Neural progenitor cell (in vitro differentiated cells): ENCODE data around the gene ISL2. TPM values are rescaled to one million over a fixed set of nuclear protein-coding genes. Genes with fewer than 3 reads are reported as not detected.

Source experiments
- DNase-seq: peaks from one replicate; pipeline ENCODE4 v3.0.0-alpha.2; 2016; ENCODE audit warnings: low spot score
- H2AFZ ChIP-seq: fragments of 200-600 bp; sonication (generic); replicated peaks from 2 replicates; pipeline ENCODE4 v1.6.1; 2016; ENCODE audit warnings: antibody characterized with exemption
- H3F3A ChIP-seq: fragments of 200-600 bp; sonication (generic); 2 replicates; pipeline ENCODE4 v1.6.1; 2016; ENCODE audit warnings: antibody characterized with exemption, low read depth
- H3K27ac ChIP-seq: fragments of 200-600 bp; sonication (generic); 2 replicates; pipeline ENCODE4 v1.5.1; 2016; ENCODE audit warnings: mild to moderate bottlenecking
- H3K27me3 ChIP-seq: fragments of 200-600 bp; sonication (generic); 2 replicates; pipeline ENCODE4 v1.6.1; 2016; ENCODE audit warnings: mild to moderate bottlenecking, moderate library complexity
- H3K36me3 ChIP-seq: fragments of 200-600 bp; sonication (generic); 2 replicates; pipeline ENCODE4 v1.5.1; 2016
- H3K4me1 ChIP-seq: fragments of 200-600 bp; sonication (generic); 2 replicates; pipeline ENCODE4 v1.6.1; 2016; ENCODE audit warnings: mixed run types
- H3K4me2 ChIP-seq: fragments of 200-600 bp; sonication (generic); 2 replicates; pipeline ENCODE4 v1.6.1; 2016
- H3K4me3 ChIP-seq: fragments of 200-600 bp; sonication (generic); 2 replicates; pipeline ENCODE4 v1.5.1; 2016
- H3K79me2 ChIP-seq: fragments of 200-600 bp; sonication (generic); 2 replicates; pipeline ENCODE4 v1.6.1; 2016; ENCODE audit warnings: low read depth
- H3K9ac ChIP-seq: fragments of 200-600 bp; sonication (generic); 2 replicates; pipeline ENCODE4 v1.6.1; 2016
- H3K9me3 ChIP-seq: fragments of 200-600 bp; sonication (generic); 2 replicates; pipeline ENCODE4 v1.5.1; 2016; ENCODE audit warnings: low read depth
- H4K20me1 ChIP-seq: fragments of 200-600 bp; sonication (generic); 2 replicates; pipeline ENCODE4 v1.6.1; 2016; ENCODE audit warnings: low read depth
- H3K27ac Mint-ChIP-seq: 3 replicates; pipeline ENCODE4 v1.8.0; 2021; ENCODE audit warnings: mixed read lengths
- H3K27me3 Mint-ChIP-seq: 2 replicates; pipeline ENCODE4 v1.8.0; 2022; ENCODE audit warnings: low read depth, mild to moderate bottlenecking, inconsistent platforms, moderate library complexity, mixed read lengths; ENCODE audit not compliant: insufficient read depth
- H3K36me3 Mint-ChIP-seq: 3 replicates; pipeline ENCODE4 v1.8.0; 2021; ENCODE audit warnings: mixed read lengths
- H3K4me1 Mint-ChIP-seq: 3 replicates; pipeline ENCODE4 v1.8.0; 2021; ENCODE audit warnings: mixed read lengths
- H3K4me3 Mint-ChIP-seq: 3 replicates; pipeline ENCODE4 v1.8.0; 2021; ENCODE audit warnings: mild to moderate bottlenecking, moderate library complexity, mixed read lengths
- H3K9me3 Mint-ChIP-seq: 3 replicates; pipeline ENCODE4 v1.8.0; 2020; ENCODE audit warnings: mixed read lengths
- CTCF ChIP-seq: fragments of 200-600 bp; sonication (generic); IDR thresholded peaks from 2 replicates; pipeline ENCODE4 v1.5.1; 2017; ENCODE audit warnings: antibody characterized with exemption, mild to moderate bottlenecking
- EZH2 ChIP-seq: fragments of 200-600 bp; sonication (generic); IDR thresholded peaks from 2 replicates; pipeline ENCODE4 v1.6.1; 2017; ENCODE audit warnings: antibody characterized with exemption, mild to moderate bottlenecking, moderate library complexity
- EZH2phosphoT487 ChIP-seq: fragments of 200-600 bp; sonication (generic); IDR thresholded peaks from 2 replicates; pipeline ENCODE4 v1.6.1; 2017; ENCODE audit warnings: antibody characterized with exemption
- total RNA-seq: library from RNA; depleted of rRNA; stranded (reverse); fragments of >200 nt; gene quantifications from 2 replicates; pipeline ENCODE4 v1.2.3, GENCODE V29; 2015; ENCODE audit warnings: low replicate concordance

Gene ISL2
- total RNA-seq, 1 donor from 2014 or later: not detected

- no peak overlapping the region for H2AFZ ChIP-seq
- Mint-ChIP-seq H3K27ac (no peak overlapping the region), H3K4me1 (peaks cover 7% of the 10 kb centered on the region), H3K36me3 (no peaks in the 10 kb centered on the region), H3K9me3 (no peaks in the 10 kb centered on the region), H3K4me3 (no peak overlapping the region), H3K27me3 (peaks cover 8% of the 10 kb centered on the region)
- H3K4me2 ChIP-seq: no peak overlapping the region
- H3K9me3 ChIP-seq: no peaks in the 10 kb centered on the region
- no peak overlapping the region for H3K9ac ChIP-seq
- no peaks in the 10 kb centered on the region for H3K36me3 ChIP-seq
- no peaks in the 10 kb centered on the region for H4K20me1 ChIP-seq
- no peak overlapping the region for H3K4me3 ChIP-seq
- H3K27ac ChIP-seq: no peak overlapping the region
- H3K4me1 ChIP-seq: peaks cover 9% of the 10 kb centered on the region
- no peak for TF ChIP-seq CTCF
- no peak for TF ChIP-seq EZH2phosphoT487
- no peak for TF ChIP-seq EZH2
- DNase-seq: no peak
- H3K79me2 ChIP-seq: no peaks in the 10 kb centered on the region
- no peaks in the 10 kb centered on the region for H3F3A ChIP-seq
- peaks cover 13% of the 10 kb centered on the region for H3K27me3 ChIP-seq
These were observed 12.5 kb upstream of the ISL2 start for GRCh38 chr15:76324066-76324465.

GRCh38 chr15:76325704-76326103, 10.9 kb upstream of the ISL2 start:
- no peak overlapping the region for H3K4me3 ChIP-seq
- H3K4me1 ChIP-seq: peaks cover 9% of the 10 kb centered on the region
- Mint-ChIP-seq H3K36me3 (no peaks in the 10 kb centered on the region), H3K9me3 (no peaks in the 10 kb centered on the region), H3K4me3 (no peak overlapping the region), H3K27ac (no peak overlapping the region), H3K4me1 (peaks cover 7% of the 10 kb centered on the region), H3K27me3 (peaks cover 10% of the 10 kb centered on the region)
- H3K4me2 ChIP-seq: no peak overlapping the region
- H3K9ac ChIP-seq: no peak overlapping the region
- H2AFZ ChIP-seq: no peak overlapping the region
- H3K9me3 ChIP-seq: no peaks in the 10 kb centered on the region
- no peak overlapping the region for H3K27ac ChIP-seq
- TF ChIP-seq EZH2phosphoT487 (no peak), CTCF (no peak), EZH2 (no peak)
- peaks cover 13% of the 10 kb centered on the region for H3K27me3 ChIP-seq
- H4K20me1 ChIP-seq: no peaks in the 10 kb centered on the region
- H3K36me3 ChIP-seq: no peaks in the 10 kb centered on the region
- no peaks in the 10 kb centered on the region for H3F3A ChIP-seq
- no peak for DNase-seq
- no peaks in the 10 kb centered on the region for H3K79me2 ChIP-seq

GRCh38 chr15:76327191-76328105, 9.1 kb upstream of the ISL2 start:
- Histone ChIP-seq H3K36me3 (no peaks in the 10 kb centered on the region), H3K79me2 (no peaks in the 10 kb centered on the region), H2AFZ (no peak overlapping the region), H3K4me2 (no peak overlapping the region), H3K9ac (no peak overlapping the region), H3K27me3 (peaks cover 13% of the 10 kb centered on the region), H3K4me3 (no peak overlapping the region), H3K27ac (no peak overlapping the region), H3K4me1 (no peaks in the 10 kb centered on the region), H3F3A (no peaks in the 10 kb centered on the region), H3K9me3 (no peaks in the 10 kb centered on the region), H4K20me1 (no peaks in the 10 kb centered on the region)
- TF ChIP-seq CTCF (no peak), EZH2phosphoT487 (no peak), EZH2 (no peak)
- no peak for DNase-seq
- Mint-ChIP-seq H3K36me3 (no peaks in the 10 kb centered on the region), H3K4me1 (no peaks in the 10 kb centered on the region), H3K4me3 (no peak overlapping the region), H3K27ac (no peak overlapping the region), H3K27me3 (peaks cover 11% of the 10 kb centered on the region), H3K9me3 (no peaks in the 10 kb centered on the region)
